Measurements from ENCODE around the gene GRAMD2B.

Gene GRAMD2B

DNA sequence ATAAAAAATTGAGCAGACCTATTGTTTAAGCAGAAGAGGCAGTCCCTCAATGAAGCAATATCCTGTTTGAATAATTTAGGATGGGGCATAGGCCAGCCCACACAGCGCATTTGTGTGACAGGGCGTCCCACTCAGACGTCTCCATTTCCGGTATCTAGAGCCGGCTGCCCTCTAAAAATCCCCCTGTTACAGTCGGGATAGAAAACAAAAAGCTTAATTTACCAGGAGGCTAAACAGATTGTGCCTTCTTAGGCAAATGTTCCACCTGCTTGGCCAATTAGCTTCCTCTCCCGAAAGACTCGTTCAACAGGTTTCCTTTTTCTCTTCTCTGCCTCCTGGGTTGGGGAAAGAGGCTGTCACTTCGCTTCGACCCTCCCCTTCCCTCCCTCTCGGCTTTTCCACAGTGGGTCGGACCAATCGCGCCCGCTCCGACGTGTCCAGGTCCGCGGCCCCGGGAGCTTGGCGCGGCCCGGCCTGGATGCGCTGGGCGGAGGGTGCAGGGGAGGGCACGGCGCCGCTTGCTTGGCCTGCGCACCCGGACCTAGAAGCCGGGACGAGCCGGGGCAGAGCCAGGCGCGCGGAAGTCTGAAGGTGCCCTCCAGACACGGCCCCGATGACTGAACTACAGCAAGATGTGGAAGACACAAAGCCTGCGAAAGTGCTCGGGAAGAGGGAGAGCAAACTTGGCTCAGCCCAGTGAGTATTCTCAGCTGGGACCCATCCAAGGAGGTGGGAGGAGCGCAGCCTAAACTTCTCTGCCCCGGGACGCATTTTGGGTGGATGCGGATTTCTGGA is at the start of gene GRAMD2B (continued):
- TF ChIP-seq PRDM1 (tag by site-specific recombination; IDR thresholded peaks at IDR 0.05): peak; percentile 55; the same call in 1 of the 2 replicates
- TF ChIP-seq, protein P1, sequence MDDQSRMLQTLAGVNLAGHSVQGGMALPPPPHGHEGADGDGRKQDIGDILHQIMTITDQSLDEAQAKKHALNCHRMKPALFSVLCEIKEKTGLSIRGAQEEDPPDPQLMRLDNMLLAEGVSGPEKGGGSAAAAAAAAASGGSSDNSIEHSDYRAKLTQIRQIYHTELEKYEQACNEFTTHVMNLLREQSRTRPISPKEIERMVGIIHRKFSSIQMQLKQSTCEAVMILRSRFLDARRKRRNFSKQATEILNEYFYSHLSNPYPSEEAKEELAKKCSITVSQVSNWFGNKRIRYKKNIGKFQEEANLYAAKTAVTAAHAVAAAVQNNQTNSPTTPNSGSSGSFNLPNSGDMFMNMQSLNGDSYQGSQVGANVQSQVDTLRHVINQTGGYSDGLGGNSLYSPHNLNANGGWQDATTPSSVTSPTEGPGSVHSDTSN (CRISPR knock-in tag; IDR thresholded peaks at IDR 0.05): 0 out of 2 replicates have a peak, but pooled peaks have one; percentile 23
- TF ChIP-seq, protein P2, sequence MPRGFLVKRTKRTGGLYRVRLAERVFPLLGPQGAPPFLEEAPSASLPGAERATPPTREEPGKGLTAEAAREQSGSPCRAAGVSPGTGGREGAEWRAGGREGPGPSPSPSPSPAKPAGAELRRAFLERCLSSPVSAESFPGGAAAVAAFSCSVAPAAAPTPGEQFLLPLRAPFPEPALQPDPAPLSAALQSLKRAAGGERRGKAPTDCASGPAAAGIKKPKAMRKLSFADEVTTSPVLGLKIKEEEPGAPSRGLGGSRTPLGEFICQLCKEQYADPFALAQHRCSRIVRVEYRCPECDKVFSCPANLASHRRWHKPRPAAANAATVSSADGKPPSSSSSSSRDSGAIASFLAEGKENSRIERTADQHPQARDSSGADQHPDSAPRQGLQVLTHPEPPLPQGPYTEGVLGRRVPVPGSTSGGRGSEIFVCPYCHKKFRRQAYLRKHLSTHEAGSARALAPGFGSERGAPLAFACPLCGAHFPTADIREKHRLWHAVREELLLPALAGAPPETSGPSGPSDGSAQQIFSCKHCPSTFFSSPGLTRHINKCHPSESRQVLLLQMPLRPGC (tag by site-specific recombination; IDR thresholded peaks at IDR 0.05): no peak
- TF ChIP-seq, protein P3, sequence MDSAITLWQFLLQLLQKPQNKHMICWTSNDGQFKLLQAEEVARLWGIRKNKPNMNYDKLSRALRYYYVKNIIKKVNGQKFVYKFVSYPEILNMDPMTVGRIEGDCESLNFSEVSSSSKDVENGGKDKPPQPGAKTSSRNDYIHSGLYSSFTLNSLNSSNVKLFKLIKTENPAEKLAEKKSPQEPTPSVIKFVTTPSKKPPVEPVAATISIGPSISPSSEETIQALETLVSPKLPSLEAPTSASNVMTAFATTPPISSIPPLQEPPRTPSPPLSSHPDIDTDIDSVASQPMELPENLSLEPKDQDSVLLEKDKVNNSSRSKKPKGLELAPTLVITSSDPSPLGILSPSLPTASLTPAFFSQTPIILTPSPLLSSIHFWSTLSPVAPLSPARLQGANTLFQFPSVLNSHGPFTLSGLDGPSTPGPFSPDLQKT (IDR thresholded peaks at IDR 0.05; ENCODE audit: borderline replicate concordance, low read depth, low read length): no peak
- no peak for TF ChIP-seq ZNF214 (tag by site-specific recombination; IDR thresholded peaks at IDR 0.05; ENCODE audit: borderline replicate concordance)
- TF ChIP-seq ZBTB1 (tag by site-specific recombination; IDR thresholded peaks at IDR 0.05): no peak
- TF ChIP-seq, protein P4, sequence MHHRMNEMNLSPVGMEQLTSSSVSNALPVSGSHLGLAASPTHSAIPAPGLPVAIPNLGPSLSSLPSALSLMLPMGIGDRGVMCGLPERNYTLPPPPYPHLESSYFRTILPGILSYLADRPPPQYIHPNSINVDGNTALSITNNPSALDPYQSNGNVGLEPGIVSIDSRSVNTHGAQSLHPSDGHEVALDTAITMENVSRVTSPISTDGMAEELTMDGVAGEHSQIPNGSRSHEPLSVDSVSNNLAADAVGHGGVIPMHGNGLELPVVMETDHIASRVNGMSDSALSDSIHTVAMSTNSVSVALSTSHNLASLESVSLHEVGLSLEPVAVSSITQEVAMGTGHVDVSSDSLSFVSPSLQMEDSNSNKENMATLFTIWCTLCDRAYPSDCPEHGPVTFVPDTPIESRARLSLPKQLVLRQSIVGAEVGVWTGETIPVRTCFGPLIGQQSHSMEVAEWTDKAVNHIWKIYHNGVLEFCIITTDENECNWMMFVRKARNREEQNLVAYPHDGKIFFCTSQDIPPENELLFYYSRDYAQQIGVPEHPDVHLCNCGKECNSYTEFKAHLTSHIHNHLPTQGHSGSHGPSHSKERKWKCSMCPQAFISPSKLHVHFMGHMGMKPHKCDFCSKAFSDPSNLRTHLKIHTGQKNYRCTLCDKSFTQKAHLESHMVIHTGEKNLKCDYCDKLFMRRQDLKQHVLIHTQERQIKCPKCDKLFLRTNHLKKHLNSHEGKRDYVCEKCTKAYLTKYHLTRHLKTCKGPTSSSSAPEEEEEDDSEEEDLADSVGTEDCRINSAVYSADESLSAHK (tag by site-specific recombination; IDR thresholded peaks at IDR 0.05): no peak
- TF ChIP-seq ZNF610 (tag by site-specific recombination; IDR thresholded peaks at IDR 0.05; ENCODE audit: borderline replicate concordance): no peak
- TF ChIP-seq SCRT1 (tag by site-specific recombination; IDR thresholded peaks at IDR 0.05; ENCODE audit: borderline replicate concordance): peak; percentile 96
- TF ChIP-seq, protein P5, sequence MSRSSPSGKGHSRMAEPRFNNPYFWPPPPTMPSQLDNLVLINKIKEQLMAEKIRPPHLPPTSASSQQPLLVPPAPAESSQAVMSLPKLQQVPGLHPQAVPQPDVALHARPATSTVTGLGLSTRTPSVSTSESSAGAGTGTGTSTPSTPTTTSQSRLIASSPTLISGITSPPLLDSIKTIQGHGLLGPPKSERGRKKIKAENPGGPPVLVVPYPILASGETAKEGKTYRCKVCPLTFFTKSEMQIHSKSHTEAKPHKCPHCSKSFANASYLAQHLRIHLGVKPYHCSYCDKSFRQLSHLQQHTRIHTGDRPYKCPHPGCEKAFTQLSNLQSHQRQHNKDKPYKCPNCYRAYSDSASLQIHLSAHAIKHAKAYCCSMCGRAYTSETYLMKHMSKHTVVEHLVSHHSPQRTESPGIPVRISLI (tag by site-specific recombination; IDR thresholded peaks at IDR 0.05): no peak
- TF ChIP-seq, protein P6, sequence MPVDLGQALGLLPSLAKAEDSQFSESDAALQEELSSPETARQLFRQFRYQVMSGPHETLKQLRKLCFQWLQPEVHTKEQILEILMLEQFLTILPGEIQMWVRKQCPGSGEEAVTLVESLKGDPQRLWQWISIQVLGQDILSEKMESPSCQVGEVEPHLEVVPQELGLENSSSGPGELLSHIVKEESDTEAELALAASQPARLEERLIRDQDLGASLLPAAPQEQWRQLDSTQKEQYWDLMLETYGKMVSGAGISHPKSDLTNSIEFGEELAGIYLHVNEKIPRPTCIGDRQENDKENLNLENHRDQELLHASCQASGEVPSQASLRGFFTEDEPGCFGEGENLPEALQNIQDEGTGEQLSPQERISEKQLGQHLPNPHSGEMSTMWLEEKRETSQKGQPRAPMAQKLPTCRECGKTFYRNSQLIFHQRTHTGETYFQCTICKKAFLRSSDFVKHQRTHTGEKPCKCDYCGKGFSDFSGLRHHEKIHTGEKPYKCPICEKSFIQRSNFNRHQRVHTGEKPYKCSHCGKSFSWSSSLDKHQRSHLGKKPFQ (tag by site-specific recombination; IDR thresholded peaks at IDR 0.05): no peak
- TF ChIP-seq ZNF423 (tag by site-specific recombination; IDR thresholded peaks at IDR 0.05): no peak
- no peak for TF ChIP-seq ZNF221 (tag by site-specific recombination; IDR thresholded peaks at IDR 0.05; ENCODE audit: borderline replicate concordance)
- TF ChIP-seq GFI1B (tag by site-specific recombination; IDR thresholded peaks at IDR 0.05): no peak
- TF ChIP-seq GLI2 (tag by site-specific recombination; IDR thresholded peaks at IDR 0.05; ENCODE audit: borderline replicate concordance, low read depth): no peak
- peak; percentile 89; the same call in 1 of the 2 replicates for TF ChIP-seq ZFP37 (tag by site-specific recombination; IDR thresholded peaks at IDR 0.05)
- TF ChIP-seq, protein P7, sequence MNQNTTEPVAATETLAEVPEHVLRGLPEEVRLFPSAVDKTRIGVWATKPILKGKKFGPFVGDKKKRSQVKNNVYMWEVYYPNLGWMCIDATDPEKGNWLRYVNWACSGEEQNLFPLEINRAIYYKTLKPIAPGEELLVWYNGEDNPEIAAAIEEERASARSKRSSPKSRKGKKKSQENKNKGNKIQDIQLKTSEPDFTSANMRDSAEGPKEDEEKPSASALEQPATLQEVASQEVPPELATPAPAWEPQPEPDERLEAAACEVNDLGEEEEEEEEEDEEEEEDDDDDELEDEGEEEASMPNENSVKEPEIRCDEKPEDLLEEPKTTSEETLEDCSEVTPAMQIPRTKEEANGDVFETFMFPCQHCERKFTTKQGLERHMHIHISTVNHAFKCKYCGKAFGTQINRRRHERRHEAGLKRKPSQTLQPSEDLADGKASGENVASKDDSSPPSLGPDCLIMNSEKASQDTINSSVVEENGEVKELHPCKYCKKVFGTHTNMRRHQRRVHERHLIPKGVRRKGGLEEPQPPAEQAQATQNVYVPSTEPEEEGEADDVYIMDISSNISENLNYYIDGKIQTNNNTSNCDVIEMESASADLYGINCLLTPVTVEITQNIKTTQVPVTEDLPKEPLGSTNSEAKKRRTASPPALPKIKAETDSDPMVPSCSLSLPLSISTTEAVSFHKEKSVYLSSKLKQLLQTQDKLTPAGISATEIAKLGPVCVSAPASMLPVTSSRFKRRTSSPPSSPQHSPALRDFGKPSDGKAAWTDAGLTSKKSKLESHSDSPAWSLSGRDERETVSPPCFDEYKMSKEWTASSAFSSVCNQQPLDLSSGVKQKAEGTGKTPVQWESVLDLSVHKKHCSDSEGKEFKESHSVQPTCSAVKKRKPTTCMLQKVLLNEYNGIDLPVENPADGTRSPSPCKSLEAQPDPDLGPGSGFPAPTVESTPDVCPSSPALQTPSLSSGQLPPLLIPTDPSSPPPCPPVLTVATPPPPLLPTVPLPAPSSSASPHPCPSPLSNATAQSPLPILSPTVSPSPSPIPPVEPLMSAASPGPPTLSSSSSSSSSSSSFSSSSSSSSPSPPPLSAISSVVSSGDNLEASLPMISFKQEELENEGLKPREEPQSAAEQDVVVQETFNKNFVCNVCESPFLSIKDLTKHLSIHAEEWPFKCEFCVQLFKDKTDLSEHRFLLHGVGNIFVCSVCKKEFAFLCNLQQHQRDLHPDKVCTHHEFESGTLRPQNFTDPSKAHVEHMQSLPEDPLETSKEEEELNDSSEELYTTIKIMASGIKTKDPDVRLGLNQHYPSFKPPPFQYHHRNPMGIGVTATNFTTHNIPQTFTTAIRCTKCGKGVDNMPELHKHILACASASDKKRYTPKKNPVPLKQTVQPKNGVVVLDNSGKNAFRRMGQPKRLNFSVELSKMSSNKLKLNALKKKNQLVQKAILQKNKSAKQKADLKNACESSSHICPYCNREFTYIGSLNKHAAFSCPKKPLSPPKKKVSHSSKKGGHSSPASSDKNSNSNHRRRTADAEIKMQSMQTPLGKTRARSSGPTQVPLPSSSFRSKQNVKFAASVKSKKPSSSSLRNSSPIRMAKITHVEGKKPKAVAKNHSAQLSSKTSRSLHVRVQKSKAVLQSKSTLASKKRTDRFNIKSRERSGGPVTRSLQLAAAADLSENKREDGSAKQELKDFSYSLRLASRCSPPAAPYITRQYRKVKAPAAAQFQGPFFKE (tag by site-specific recombination; IDR thresholded peaks at IDR 0.05; ENCODE audit: borderline replicate concordance): no peak
- TF ChIP-seq, protein P8, sequence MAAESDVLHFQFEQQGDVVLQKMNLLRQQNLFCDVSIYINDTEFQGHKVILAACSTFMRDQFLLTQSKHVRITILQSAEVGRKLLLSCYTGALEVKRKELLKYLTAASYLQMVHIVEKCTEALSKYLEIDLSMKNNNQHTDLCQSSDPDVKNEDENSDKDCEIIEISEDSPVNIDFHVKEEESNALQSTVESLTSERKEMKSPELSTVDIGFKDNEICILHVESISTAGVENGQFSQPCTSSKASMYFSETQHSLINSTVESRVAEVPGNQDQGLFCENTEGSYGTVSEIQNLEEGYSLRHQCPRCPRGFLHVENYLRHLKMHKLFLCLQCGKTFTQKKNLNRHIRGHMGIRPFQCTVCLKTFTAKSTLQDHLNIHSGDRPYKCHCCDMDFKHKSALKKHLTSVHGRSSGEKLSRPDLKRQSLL (tag by site-specific recombination; IDR thresholded peaks at IDR 0.05): 0 out of 2 replicates have a peak, but pooled peaks have one; percentile 38
- TF ChIP-seq BCL11B (tag by site-specific recombination; IDR thresholded peaks at IDR 0.05; ENCODE audit: low read depth): no peak
- no peak for TF ChIP-seq ZNF670 (tag by site-specific recombination; IDR thresholded peaks at IDR 0.05; ENCODE audit: low read depth)
- TF ChIP-seq ZNF623 (tag by site-specific recombination; IDR thresholded peaks at IDR 0.05): no peak

Measured in HEK293 (cell line).